GM19372 (cell line): ENCODE measurements around the gene INIP.
"Not testable (repeated sequence)": the region's sequence is repeated elsewhere in the genome, so short reads cannot be mapped to it uniquely, and the experiment has no call there.

Experiments
- ATAC-seq: cut with Tn5 transposase; IDR thresholded peaks from one replicate; pipeline ENCODE4 v1.9.1; 2021; ENCODE audit warnings: mild to moderate bottlenecking, low read depth, moderate library complexity; ENCODE audit not compliant: unreplicated experiment

The INIP gene

GRCh38 chr9:112743216-112743836, 25.4 kb upstream of the INIP start:
- no peak for ATAC-seq

GRCh38 chr9:112734892-112735291, 17.0 kb upstream of the INIP start:
- ATAC-seq, result no peak

- no peak for ATAC-seq
Measured at GRCh38 chr9:112731971-112732370, 14.1 kb upstream of the INIP start.

GRCh38 chr9:112728401-112728800, 10.5 kb upstream of the INIP start:
- ATAC-seq, result no peak

- ATAC-seq, result no peak
Measured at GRCh38 chr9:112726428-112726827, 8.5 kb upstream of the INIP start.

GRCh38 chr9:112725961-112726360, 8.0 kb upstream of the INIP start:
- no peak for ATAC-seq

GRCh38 chr9:112722749-112723148, 4.8 kb upstream of the INIP start:
- ATAC-seq, result not testable (repeated sequence)

GRCh38 chr9:112720113-112720780, 2.3 kb upstream of the INIP start:
- no peak for ATAC-seq

- no peak for ATAC-seq
Measured at GRCh38 chr9:112719696-112720095, 1.8 kb upstream of the INIP start.

GRCh38 chr9:112719241-112719691, 1.3 kb upstream of the INIP start:
- ATAC-seq, result no peak

- no peak for ATAC-seq
Measured at GRCh38 chr9:112712678-112713077, 5.2 kb downstream of the INIP start.

GRCh38 chr9:112711050-112711689, 6.7 kb downstream of the INIP start:
- ATAC-seq, result no peak

GRCh38 chr9:112705768-112706427, 12.0 kb downstream of the INIP start:
- ATAC-seq, result no peak

GRCh38 chr9:112703304-112703703, 14.6 kb downstream of the INIP start:
- no peak for ATAC-seq

GRCh38 chr9:112700085-112700484, 17.8 kb downstream of the INIP start:
- ATAC-seq, result no peak

GRCh38 chr9:112699230-112699629, 18.7 kb downstream of the INIP start:
- ATAC-seq, result peak; percentile 84

- ATAC-seq, result no peak
Measured at GRCh38 chr9:112696461-112696860, 21.5 kb downstream of the INIP start.

GRCh38 chr9:112694706-112695555, 23.0 kb downstream of the INIP start:
- no peak for ATAC-seq

GRCh38 chr9:112689161-112689740, 28.7 kb downstream of the INIP start:
- ATAC-seq, result no peak
